Measurements from ENCODE around the gene NPTXR. TPM values are rescaled to one million over a fixed set of nuclear protein-coding genes. Genes with fewer than 3 reads are reported as not detected.
A peak's percentile ranks its signal among the peaks of the same experiment; 100 is the strongest.

Gene NPTXR
- total RNA-seq, 1 donor: 0.86 TPM

- TF ChIP-seq, protein P1, sequence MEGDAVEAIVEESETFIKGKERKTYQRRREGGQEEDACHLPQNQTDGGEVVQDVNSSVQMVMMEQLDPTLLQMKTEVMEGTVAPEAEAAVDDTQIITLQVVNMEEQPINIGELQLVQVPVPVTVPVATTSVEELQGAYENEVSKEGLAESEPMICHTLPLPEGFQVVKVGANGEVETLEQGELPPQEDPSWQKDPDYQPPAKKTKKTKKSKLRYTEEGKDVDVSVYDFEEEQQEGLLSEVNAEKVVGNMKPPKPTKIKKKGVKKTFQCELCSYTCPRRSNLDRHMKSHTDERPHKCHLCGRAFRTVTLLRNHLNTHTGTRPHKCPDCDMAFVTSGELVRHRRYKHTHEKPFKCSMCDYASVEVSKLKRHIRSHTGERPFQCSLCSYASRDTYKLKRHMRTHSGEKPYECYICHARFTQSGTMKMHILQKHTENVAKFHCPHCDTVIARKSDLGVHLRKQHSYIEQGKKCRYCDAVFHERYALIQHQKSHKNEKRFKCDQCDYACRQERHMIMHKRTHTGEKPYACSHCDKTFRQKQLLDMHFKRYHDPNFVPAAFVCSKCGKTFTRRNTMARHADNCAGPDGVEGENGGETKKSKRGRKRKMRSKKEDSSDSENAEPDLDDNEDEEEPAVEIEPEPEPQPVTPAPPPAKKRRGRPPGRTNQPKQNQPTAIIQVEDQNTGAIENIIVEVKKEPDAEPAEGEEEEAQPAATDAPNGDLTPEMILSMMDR (IDR thresholded peaks at IDR 0.05; ENCODE audit: insufficient read depth, low read depth, low read length): no peak
- DNase-seq (ENCODE audit: low read depth): peak; percentile 84
- no peak overlapping the region for H3K4me3 ChIP-seq (ENCODE audit: low read depth, low read length)
Observed at GRCh38 chr22:38881464-38881871, 37.6 kb upstream of the NPTXR start.

- no peak for DNase-seq (ENCODE audit: low read depth)
- TF ChIP-seq, protein P1 (IDR thresholded peaks at IDR 0.05; ENCODE audit: insufficient read depth, low read depth, low read length): no peak
- H3K4me3 ChIP-seq (ENCODE audit: low read depth, low read length): no peak overlapping the region
Observed at GRCh38 chr22:38879961-38880360, 36.1 kb upstream of the NPTXR start.

GRCh38 chr22:38879108-38879729 lies 35.4 kb upstream of the NPTXR start:
- no peak overlapping the region for H3K4me3 ChIP-seq (ENCODE audit: low read depth, low read length)

DNA sequence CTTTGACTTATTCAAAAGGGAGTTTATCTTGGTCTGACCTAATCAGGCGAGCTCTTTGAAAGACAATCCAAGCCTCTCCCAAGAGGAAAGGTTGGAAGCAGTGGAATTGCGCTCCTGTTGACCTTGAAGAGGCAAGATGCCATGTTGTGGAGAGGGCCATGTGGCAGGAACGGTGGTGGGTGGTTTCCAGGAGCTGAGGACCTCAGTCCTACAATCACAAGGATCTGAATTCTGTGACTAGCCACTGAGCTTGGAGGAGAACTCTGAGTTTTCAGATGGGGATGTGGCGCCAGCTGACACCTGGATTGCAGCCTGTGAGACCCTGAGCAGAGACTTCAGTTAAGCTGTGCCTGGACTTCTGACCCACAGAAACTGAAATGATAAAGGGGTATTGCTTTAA lies 34.2 kb upstream of the NPTXR start:
- H3K4me3 ChIP-seq (ENCODE audit: low read depth, low read length): no peak overlapping the region
- TF ChIP-seq, protein P1 (IDR thresholded peaks at IDR 0.05; ENCODE audit: insufficient read depth, low read depth, low read length): no peak
- no peak for DNase-seq (ENCODE audit: low read depth)

More at GRCh38 chr22:38879108-38879729, 35.4 kb upstream of the NPTXR start:
- TF ChIP-seq, protein P1 (IDR thresholded peaks at IDR 0.05; ENCODE audit: insufficient read depth, low read depth, low read length): no peak
- DNase-seq (ENCODE audit: low read depth): no peak

GRCh38 chr22:38874529-38875222 lies 30.8 kb upstream of the NPTXR start:
- TF ChIP-seq, protein P1 (IDR thresholded peaks at IDR 0.05; ENCODE audit: insufficient read depth, low read depth, low read length): no peak
- DNase-seq (ENCODE audit: low read depth): no peak

DNA sequence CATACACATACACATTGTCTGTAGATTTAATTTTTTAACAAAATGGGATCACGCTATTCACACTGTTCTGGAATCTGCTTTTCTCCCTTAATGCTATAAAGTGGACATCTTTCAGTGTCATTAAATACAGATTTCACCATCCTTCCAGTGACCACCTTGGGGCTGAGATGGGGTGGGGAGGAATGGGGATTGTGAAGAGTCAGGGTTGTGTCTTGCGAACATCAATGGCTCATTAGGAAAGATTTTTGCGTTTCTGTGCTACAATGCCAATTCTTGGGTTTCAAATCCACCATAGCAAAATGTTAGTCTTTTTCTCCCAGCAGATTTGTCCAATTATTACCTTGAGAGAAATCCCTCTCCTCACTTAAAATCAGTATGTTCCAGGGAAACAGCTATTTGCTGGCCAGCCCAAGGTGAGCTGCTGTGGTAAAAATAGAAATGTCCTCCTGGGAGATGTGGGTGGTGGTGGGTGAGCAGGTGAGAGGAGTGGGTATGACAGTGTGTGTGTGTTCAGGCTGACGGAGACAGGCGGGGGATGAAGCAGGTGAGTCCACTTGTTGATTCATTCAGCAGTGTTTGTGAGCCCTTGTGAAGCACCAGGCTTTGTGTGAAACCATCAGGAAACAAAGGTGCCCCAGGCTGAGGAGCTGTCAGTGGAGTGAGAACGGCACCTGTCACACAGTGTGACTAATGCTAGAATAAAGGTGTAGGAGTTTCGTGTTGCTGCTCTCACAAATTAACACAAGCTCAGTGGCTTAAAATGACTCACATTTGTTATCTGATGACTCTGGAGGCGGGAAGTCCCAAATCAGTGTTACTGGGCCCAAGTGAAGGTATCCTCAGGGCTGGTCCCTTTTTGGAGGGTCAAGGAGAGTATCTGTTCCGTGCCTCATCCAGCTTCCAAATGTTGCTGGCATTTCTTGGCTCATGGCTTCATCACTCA lies 29.9 kb upstream of the NPTXR start:
- TF ChIP-seq, protein P1 (IDR thresholded peaks at IDR 0.05; ENCODE audit: insufficient read depth, low read depth, low read length): no peak
- H3K4me3 ChIP-seq (ENCODE audit: low read depth, low read length): peak overlapping the region; percentile 81

More at GRCh38 chr22:38874529-38875222, 30.8 kb upstream of the NPTXR start:
- H3K4me3 ChIP-seq (ENCODE audit: low read depth, low read length): no peak overlapping the region

More for the DNA sequence above, 29.9 kb upstream of the NPTXR start:
- DNase-seq (ENCODE audit: low read depth): no peak
